Measurements from ENCODE around the gene AP4B1. TPM values are rescaled to one million over a fixed set of nuclear protein-coding genes. Genes with fewer than 3 reads are reported as not detected.

The AP4B1 gene
- total and polyA plus RNA-seq, 3 donors from 2014 or later, result 23.4 to 49.6 (median 28.2) TPM

GRCh38 chr1:113918243-113918642 lies 13.6 kb upstream of the AP4B1 start:
- DNase-seq, result no peak
- H3K9me3 ChIP-seq, result no peaks in the 10 kb centered on the region
- no peaks in the 10 kb centered on the region for H3K36me3 ChIP-seq (ENCODE audit: low read depth, missing control alignments)
- H3K27me3 ChIP-seq, result no peaks in the 10 kb centered on the region
- no peaks in the 10 kb centered on the region for H3K4me1 ChIP-seq
- intact Hi-C loops (cut with DNase I; ENCODE audit: low total_unique reads), result no loop called here
- no peak for TF ChIP-seq POLR2A (IDR thresholded peaks at IDR 0.05)
- TF ChIP-seq CTCF (IDR thresholded peaks at IDR 0.05), result no peak
- H3K27ac ChIP-seq, result no peak overlapping the region
- no peak overlapping the region for H3K4me3 ChIP-seq

GRCh38 chr1:113917400-113918082 lies 12.9 kb upstream of the AP4B1 start:
- no peaks in the 10 kb centered on the region for H3K27me3 ChIP-seq
- intact Hi-C loops (cut with DNase I; ENCODE audit: low total_unique reads), result no loop called here
- 90 to 96% methylated on average over 2 of the region's 2 CpGs for WGBS, 2 donors
- no peak for TF ChIP-seq POLR2A (IDR thresholded peaks at IDR 0.05)
- no peak for TF ChIP-seq CTCF (IDR thresholded peaks at IDR 0.05)
- H3K4me1 ChIP-seq, result no peaks in the 10 kb centered on the region
- no peaks in the 10 kb centered on the region for H3K9me3 ChIP-seq
- H3K27ac ChIP-seq, result no peak overlapping the region
- no peak overlapping the region for H3K4me3 ChIP-seq
- no peaks in the 10 kb centered on the region for H3K36me3 ChIP-seq (ENCODE audit: low read depth, missing control alignments)
- DNase-seq, result no peak

- Histone ChIP-seq H3K4me3 (no peak overlapping the region), H3K36me3 (ENCODE audit: low read depth, missing control alignments) (no peaks in the 10 kb centered on the region), H3K27ac (no peak overlapping the region), H3K4me1 (no peaks in the 10 kb centered on the region), H3K27me3 (no peaks in the 10 kb centered on the region), H3K9me3 (no peaks in the 10 kb centered on the region)
- TF ChIP-seq CTCF (IDR thresholded peaks at IDR 0.05) (no peak), POLR2A (IDR thresholded peaks at IDR 0.05) (no peak)
- 96 to 98% methylated on average over 5 of the region's 5 CpGs for WGBS, 2 donors
- intact Hi-C loops (cut with DNase I; ENCODE audit: low total_unique reads), result no loop called here
- DNase-seq, result no peak
These were observed 12.4 kb upstream of the AP4B1 start for GRCh38 chr1:113916974-113917373.

- H3K4me3 ChIP-seq, result no peak overlapping the region
- no peak overlapping the region for H3K27ac ChIP-seq
- H3K27me3 ChIP-seq, result no peaks in the 10 kb centered on the region
- no peak for TF ChIP-seq CTCF (IDR thresholded peaks at IDR 0.05)
- TF ChIP-seq POLR2A (IDR thresholded peaks at IDR 0.05), result no peak
- H3K9me3 ChIP-seq, result no peaks in the 10 kb centered on the region
- no peaks in the 10 kb centered on the region for H3K4me1 ChIP-seq
- WGBS, 2 donors, result 68 to 83% methylated on average over 5 of the region's 5 CpGs
- no peak for DNase-seq
- intact Hi-C loops (cut with DNase I; ENCODE audit: low total_unique reads), result no loop called here
- H3K36me3 ChIP-seq (ENCODE audit: low read depth, missing control alignments), result no peaks in the 10 kb centered on the region
These were observed 9.5 kb upstream of the AP4B1 start for GRCh38 chr1:113913887-113914664.
